Liver (tissue), 3 donors: ENCODE data around the gene WASF2.

Experiments used
- EGR1 ChIP-seq, 2 donors: IDR thresholded peaks; 2 replicates each; pipeline ENCODE4 v1.6.1; 2016 to 2018; ENCODE audit warnings: antibody characterized with exemption in 2 of 2, low read depth in 2 of 2
- GABPA ChIP-seq, 2 donors: IDR thresholded peaks in 1 of 2; conservative IDR thresholded peaks in 1 of 2; 2 replicates each; pipeline ENCODE4 v1.6.1; 2016; ENCODE audit warnings: antibody characterized with exemption in 2 of 2, mild to moderate bottlenecking in 1 of 2, moderate library complexity in 1 of 2
- HNF4G ChIP-seq: IDR thresholded peaks from 2 replicates; pipeline ENCODE4 v1.6.1; 2016; ENCODE audit warnings: antibody characterized with exemption
- NR2F2 ChIP-seq: IDR thresholded peaks from 2 replicates; pipeline ENCODE4 v1.6.1; 2016; ENCODE audit warnings: antibody characterized with exemption
- RAD21 ChIP-seq, 2 donors: IDR thresholded peaks; 2 replicates each; pipeline ENCODE4 v1.6.1; 2016; ENCODE audit warnings: antibody characterized with exemption in 2 of 2, mild to moderate bottlenecking in 2 of 2
- SP1 ChIP-seq: IDR thresholded peaks from 2 replicates; pipeline ENCODE4 v1.6.1; 2018; ENCODE audit warnings: antibody characterized with exemption, mild to moderate bottlenecking
- TAF1 ChIP-seq: conservative IDR thresholded peaks from 2 replicates; pipeline ENCODE4 v1.6.1; 2016; ENCODE audit warnings: antibody characterized with exemption, mild to moderate bottlenecking
- TF ChIP-seq, protein P1 (sequence below): fragments of 150-350 bp; IDR thresholded peaks from 2 replicates; pipeline ENCODE4 v1.5.1; 2017; ENCODE audit warnings: improper control_type of control experiment, low read depth, low read length; ENCODE audit not compliant: missing input control
- TF ChIP-seq, protein P2 (sequence below): IDR thresholded peaks from 2 replicates; pipeline ENCODE4 v1.6.1; 2016; ENCODE audit warnings: antibody characterized with exemption
- TF ChIP-seq, protein P3 (sequence below): IDR thresholded peaks from 2 replicates; pipeline ENCODE4 v1.6.1; 2016; ENCODE audit warnings: antibody characterized with exemption, mild to moderate bottlenecking
- donor health status: healthy.
- donor health status: healthy.

DNA sequence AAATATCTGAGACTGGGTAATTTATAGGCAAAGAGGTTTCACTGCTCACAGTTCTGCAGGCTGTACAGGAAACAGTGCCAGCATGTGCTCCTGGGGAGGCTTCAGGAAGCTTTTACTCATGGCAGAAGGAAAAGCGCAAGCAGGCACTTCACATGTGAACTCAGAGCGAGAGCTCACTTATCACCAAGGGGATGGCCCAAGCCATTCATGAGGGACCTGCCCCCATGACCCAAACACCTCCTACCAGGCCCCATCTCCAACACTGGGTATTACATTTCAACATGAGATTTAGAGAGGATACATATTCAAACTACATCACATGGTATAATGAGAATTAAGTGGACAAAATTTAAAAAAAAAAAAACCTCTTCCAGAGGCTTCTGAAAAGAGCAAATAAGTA lies 13.7 kb downstream of the WASF2 start:
- TF ChIP-seq, protein P1, sequence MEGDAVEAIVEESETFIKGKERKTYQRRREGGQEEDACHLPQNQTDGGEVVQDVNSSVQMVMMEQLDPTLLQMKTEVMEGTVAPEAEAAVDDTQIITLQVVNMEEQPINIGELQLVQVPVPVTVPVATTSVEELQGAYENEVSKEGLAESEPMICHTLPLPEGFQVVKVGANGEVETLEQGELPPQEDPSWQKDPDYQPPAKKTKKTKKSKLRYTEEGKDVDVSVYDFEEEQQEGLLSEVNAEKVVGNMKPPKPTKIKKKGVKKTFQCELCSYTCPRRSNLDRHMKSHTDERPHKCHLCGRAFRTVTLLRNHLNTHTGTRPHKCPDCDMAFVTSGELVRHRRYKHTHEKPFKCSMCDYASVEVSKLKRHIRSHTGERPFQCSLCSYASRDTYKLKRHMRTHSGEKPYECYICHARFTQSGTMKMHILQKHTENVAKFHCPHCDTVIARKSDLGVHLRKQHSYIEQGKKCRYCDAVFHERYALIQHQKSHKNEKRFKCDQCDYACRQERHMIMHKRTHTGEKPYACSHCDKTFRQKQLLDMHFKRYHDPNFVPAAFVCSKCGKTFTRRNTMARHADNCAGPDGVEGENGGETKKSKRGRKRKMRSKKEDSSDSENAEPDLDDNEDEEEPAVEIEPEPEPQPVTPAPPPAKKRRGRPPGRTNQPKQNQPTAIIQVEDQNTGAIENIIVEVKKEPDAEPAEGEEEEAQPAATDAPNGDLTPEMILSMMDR, result no peak
- TF ChIP-seq, protein P2, sequence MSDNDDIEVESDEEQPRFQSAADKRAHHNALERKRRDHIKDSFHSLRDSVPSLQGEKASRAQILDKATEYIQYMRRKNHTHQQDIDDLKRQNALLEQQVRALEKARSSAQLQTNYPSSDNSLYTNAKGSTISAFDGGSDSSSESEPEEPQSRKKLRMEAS, result no peak
- no peak for TF ChIP-seq HNF4G
- TF ChIP-seq, protein P3, sequence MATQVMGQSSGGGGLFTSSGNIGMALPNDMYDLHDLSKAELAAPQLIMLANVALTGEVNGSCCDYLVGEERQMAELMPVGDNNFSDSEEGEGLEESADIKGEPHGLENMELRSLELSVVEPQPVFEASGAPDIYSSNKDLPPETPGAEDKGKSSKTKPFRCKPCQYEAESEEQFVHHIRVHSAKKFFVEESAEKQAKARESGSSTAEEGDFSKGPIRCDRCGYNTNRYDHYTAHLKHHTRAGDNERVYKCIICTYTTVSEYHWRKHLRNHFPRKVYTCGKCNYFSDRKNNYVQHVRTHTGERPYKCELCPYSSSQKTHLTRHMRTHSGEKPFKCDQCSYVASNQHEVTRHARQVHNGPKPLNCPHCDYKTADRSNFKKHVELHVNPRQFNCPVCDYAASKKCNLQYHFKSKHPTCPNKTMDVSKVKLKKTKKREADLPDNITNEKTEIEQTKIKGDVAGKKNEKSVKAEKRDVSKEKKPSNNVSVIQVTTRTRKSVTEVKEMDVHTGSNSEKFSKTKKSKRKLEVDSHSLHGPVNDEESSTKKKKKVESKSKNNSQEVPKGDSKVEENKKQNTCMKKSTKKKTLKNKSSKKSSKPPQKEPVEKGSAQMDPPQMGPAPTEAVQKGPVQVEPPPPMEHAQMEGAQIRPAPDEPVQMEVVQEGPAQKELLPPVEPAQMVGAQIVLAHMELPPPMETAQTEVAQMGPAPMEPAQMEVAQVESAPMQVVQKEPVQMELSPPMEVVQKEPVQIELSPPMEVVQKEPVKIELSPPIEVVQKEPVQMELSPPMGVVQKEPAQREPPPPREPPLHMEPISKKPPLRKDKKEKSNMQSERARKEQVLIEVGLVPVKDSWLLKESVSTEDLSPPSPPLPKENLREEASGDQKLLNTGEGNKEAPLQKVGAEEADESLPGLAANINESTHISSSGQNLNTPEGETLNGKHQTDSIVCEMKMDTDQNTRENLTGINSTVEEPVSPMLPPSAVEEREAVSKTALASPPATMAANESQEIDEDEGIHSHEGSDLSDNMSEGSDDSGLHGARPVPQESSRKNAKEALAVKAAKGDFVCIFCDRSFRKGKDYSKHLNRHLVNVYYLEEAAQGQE, result no peak
- no peak for TF ChIP-seq SP1
- TF ChIP-seq NR2F2, result no peak
- TF ChIP-seq TAF1, result no peak
- TF ChIP-seq RAD21 (IDR thresholded peaks at IDR 0.05), result no peak
- TF ChIP-seq GABPA (IDR thresholded peaks at IDR 0.05 in 1 of 2, conservative IDR thresholded peaks at IDR 0.05 in 1 of 2), result no peak
- TF ChIP-seq EGR1 (IDR thresholded peaks at IDR 0.05; ENCODE audit: low read depth in 2 of 2), result no peak
